SK-N-MC (cell line): ENCODE measurements around the gene ZFYVE21.

Source experiments
- EZH2 ChIP-seq: fragments of 200-600 bp; sonication (generic); IDR thresholded peaks from one replicate; pipeline ENCODE4 v1.6.1; 2017; ENCODE audit warnings: antibody characterized with exemption
- POLR2AphosphoS5 ChIP-seq: IDR thresholded peaks from 2 replicates; pipeline ENCODE4 v1.6.1; 2012; ENCODE audit warnings: mild to moderate bottlenecking, low read depth, low read length, borderline replicate concordance

DNA sequence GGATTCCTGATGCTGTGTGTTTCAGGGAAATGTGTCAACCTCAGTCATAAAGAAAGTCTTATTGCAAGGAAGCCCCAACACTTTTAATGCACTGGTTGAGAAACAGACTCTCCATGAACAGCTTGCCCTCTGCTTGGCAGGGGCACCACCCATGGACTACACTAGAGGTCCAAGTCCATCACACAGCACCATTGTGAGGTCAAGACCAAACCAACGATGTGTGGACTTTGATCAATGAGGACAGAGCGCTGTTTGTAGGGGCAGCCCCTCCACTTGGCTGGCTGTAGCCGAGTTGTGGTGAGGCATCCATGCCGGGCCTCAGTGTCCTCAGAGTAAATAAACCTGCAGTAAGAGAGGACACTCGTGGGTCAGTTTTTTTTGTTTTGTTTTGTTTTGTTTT is 29.8 kb downstream of the ZFYVE21 start:
- TF ChIP-seq EZH2, result no peak
- TF ChIP-seq POLR2AphosphoS5, result no peak
